HG03280 (cell line): ENCODE measurements around the gene ZFP57.
"Not testable (repeated sequence)": the region's sequence is repeated elsewhere in the genome, so short reads cannot be mapped to it uniquely, and the experiment has no call there.

ENCODE experiments used
- ATAC-seq: cut with Tn5 transposase; IDR thresholded peaks from one replicate; pipeline ENCODE4 v1.9.1; 2021; ENCODE audit warnings: mild to moderate bottlenecking, moderate library complexity; ENCODE audit not compliant: unreplicated experiment

ZFP57 gene

GRCh38 chr6:29696147-29697125, 15.5 kb upstream of the ZFP57 start:
- ATAC-seq = no peak

DNA sequence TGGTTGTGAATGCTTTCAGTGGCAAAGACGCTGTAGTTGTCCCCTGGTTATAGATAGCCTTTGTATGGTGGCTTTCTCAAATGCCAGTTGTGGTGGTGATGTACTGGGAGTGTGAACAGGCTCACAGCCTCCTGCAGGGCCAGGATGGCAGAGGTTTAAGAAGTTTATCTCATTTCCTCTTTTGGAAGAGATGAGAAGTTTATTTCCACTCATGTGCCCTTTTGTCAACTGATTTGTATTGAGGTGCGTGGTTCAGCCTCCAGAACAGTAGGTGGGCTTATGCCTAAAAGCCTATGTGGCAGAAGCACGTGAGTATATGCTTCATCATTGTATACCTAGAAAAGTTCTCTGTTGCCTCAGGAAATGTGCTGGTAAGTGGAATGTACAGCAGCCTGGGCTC, 13.7 kb upstream of the ZFP57 start:
- no peak for ATAC-seq

DNA sequence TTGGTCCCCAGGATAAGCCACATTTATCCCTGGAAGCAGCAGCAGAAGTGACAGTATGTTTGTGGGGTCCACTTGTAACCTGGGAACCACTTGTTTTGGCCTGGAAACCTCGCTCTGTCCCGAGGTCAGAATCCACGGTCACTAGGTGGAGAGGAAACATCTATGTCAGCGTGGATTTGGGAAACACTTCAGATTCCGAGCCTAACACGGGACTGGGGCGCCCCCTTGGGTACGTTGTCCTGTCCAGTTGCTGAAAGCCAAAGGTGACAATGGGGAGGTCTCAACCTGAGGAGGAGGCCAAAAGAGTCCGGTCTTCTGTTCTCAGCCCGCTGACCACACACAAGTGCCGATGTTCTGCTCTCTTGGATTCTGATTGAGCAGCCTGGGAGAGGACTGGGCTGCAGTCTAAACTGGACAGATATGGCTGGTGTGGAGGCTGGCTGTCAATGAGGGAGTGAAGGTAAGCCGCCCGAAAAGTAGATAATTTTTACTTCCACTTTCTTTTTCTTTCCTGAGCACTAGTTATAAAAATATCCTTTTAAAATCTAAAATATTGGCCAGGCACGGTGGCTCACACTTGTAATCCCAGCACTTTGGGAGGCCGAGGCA, 4.9 kb upstream of the ZFP57 start:
- ATAC-seq = no peak

DNA sequence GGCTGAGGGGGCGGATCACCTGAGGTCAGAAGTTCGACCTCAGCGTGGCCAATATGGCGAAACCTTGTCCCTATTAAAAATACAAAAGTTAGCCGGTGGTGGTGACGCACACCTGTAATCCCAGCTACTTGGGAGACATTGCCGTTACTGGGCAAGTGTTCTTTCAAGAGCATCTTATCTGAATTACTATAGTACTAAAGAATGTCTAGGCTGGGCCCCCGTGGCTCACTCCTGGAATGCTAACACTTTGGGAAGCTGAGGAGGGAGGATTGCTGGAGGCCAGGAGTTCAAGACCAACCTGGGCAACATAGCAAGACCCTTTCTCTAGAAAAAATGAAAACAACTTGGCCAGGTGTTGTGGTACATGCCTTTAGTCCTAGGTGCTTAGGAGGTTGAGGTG, 859 bp upstream of the ZFP57 start:
- no peak for ATAC-seq

- ATAC-seq = no peak
Measured at GRCh38 chr6:29680416-29680815, 536 bp downstream of the ZFP57 start.

DNA sequence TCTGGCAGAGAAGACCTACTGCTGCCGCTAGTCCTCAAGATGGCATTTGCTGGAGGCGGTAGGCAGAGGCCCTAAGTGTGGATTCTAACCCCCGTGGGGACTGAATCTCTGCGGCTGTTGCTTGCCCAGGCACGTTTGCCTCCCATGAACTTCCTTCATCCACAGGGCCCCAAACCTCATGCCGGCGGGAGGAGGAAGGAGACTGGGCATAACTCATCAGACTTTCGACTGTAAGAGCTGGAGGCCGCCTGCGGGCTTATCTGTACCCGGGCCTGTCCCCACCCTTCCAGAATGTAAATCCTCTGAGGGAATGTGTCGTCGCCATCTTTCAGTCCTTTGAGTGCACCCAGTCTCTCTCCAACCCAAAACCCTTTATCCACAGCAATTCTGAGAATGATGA, 990 bp downstream of the ZFP57 start:
- no peak for ATAC-seq

DNA sequence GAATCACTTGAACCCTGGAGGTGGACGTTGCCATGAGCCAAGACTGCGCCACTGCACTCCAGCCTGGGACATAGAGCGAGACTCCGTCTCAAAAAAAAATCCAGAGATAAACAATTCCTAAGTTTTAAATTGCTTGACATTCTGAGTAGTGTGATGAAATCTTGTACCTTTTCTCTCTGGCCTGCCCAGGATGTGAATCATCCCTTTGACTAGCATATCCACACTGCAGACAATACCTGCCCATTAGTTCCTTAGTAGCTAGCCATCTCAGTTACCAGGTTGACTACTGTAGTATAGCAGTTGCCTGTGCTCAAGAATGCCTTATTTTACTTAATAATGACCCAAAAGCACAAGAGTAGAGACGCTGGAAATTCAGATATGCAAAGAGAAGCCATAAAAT, 2.8 kb downstream of the ZFP57 start:
- no peak for ATAC-seq

DNA sequence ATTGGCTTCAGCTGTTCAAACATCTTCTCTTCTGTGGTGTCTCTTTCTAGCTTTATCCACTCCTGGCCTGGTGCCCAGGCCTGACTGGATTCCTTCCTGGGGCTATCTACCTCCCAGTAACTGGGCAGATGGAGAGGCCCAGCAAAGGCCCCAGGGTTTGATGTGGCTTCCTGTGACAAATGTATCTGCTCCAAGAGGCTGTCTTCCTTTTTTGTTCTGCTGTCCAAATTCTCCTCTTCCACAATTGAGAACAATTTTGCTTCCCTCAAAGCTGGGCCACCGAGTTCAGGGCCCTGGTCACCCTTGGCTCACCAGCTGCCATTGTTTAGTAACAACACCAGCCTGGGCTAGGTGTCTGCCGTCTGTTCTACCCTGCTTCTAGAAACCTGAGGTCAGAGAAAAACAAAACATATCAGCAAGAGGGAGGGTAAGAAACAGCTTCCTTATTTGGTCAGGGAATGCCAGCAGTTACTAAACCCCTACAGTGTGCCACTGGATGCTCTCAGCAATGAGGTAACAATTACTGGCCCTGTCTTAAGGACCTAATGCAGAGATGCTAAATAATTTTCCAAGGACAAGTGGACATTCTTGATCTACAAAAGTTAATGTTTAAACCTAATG, 3.9 kb downstream of the ZFP57 start:
- no peak for ATAC-seq

- no peak for ATAC-seq
Measured at GRCh38 chr6:29675561-29675960, 5.4 kb downstream of the ZFP57 start.

DNA sequence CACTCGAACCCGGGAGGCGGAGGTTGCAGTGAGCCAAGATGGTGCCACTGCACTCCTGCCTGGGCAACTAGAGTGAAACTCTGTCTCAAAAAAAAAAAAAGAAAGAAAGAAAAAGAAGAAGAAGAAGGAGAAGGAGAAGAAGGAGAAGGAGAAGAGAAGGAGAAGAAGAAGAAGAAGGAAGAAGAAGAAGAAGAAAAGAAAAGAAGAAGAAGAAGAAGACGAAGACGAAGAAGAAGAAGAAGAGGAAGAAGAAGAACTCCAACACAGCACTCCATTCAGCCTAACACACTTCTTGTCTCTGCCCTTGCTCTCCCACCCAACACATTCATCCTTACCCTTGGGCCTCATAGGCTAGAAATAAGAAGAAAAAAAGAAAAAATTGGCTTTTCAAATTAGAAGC, 6.9 kb downstream of the ZFP57 start:
- no peak for ATAC-seq

DNA sequence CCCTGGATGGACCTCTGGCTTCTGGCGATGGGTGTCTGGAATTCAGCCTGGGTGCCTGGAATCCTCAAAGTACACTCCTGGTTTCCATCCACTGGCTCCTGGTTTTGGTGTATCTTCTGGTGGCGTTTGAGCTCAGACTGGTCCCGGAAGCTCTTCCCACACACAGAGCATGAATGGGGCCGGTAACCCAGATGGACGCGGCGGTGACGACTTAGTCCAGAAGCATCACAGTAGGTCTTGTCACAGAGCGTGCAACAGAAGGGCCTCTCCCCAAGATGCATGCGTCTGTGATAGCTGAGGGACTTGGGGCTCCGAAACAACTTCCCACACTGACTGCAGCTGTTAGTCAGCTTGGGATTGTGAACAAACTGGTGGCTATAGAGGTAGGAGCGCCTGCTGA, 7.8 kb downstream of the ZFP57 start:
- ATAC-seq = no peak

GRCh38 chr6:29672116-29672515, 8.8 kb downstream of the ZFP57 start:
- ATAC-seq = not testable (repeated sequence)

DNA sequence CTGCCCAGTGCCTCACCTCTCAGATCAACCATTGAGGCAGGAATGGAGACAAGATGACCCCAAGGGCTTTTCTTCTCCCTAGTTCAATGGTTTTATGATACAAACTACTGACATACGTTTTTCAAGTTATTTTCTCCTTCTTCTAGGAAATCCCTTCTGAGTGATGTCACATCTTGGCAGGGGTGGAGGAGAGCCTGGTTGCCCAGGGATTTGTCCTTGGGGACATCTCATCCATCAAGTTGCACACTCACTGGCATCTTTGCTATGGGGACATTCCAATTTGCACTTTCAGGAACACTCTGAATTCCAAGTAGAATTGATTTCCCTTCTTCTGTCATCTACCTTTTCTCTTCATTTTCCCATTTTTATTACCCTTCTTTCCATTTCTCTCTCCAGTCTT, 9.9 kb downstream of the ZFP57 start:
- ATAC-seq = no peak

- no peak for ATAC-seq
Measured at GRCh38 chr6:29667158-29667557, 13.8 kb downstream of the ZFP57 start.

- no peak for ATAC-seq
Measured at GRCh38 chr6:29666826-29667130, 14.2 kb downstream of the ZFP57 start.

- no peak for ATAC-seq
Measured at GRCh38 chr6:29665942-29666825, 14.8 kb downstream of the ZFP57 start.

- no peak for ATAC-seq
Measured at GRCh38 chr6:29663300-29664042, 17.5 kb downstream of the ZFP57 start.

- not testable (repeated sequence) for ATAC-seq
Measured at GRCh38 chr6:29661502-29662141, 19.3 kb downstream of the ZFP57 start.

- no peak for ATAC-seq
Measured at GRCh38 chr6:29661071-29661470, 19.9 kb downstream of the ZFP57 start.

DNA sequence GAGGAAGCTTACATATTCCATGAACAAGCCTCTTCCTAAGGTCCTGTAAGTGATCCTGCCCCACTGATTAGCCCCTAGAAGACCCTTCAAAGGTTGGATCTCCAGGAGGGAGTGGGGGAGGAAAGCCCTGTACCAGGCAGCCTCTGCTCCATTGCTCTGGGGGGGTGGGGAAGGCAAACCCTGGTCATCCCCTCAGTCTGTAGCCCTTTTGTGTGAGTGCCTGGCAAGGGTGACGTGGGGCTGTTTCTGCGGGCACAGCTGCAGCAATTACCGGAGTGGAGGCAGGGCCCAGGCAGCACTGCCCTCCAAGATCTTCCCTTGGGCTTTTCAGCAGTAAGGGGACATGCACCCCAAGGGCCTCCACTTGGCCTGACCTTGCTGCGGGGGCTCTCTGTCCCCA, 24.2 kb downstream of the ZFP57 start, which contains the start of gene MOG:
MOG (plus strand) TSS at position 295 of the 400 bp plus-strand sequence. CDS start 118 bp downstream, outside the sequence.
- no peak for ATAC-seq
